Activated naive CD8-positive, alpha-beta T cell treated with anti-CD3 and anti-CD28 coated beads, Interleukin-2, amount 50 U/mL, for 24 hours (primary cell): ENCODE data around the gene FUBP3.
A peak's percentile ranks its signal among the peaks of the same experiment; 100 is the strongest.

Source experiments
- ATAC-seq: fragments of 150-1000 bp; cut with Tn5 transposase; one replicate; pipeline ENCODE4 v1.10.0; 2021
- DNase-seq: peaks from one replicate; pipeline ENCODE4 v3.0.0; 2021
- H3K27ac Mint-ChIP-seq: one replicate; pipeline ENCODE4 v1.8.0; 2021; ENCODE audit warnings: mild to moderate bottlenecking, mixed read lengths
- H3K27me3 Mint-ChIP-seq: one replicate; pipeline ENCODE4 v1.8.0; 2021; ENCODE audit warnings: mixed read lengths
- H3K36me3 Mint-ChIP-seq: one replicate; pipeline ENCODE4 v1.8.0; 2021; ENCODE audit warnings: low read depth, mixed read lengths
- H3K4me1 Mint-ChIP-seq: one replicate; pipeline ENCODE4 v1.8.0; 2021; ENCODE audit warnings: mixed read lengths
- H3K4me3 Mint-ChIP-seq: one replicate; pipeline ENCODE4 v1.8.0; 2021; ENCODE audit warnings: mild to moderate bottlenecking, moderate library complexity, mixed read lengths
- H3K9me3 Mint-ChIP-seq: one replicate; pipeline ENCODE4 v1.8.0; 2021; ENCODE audit warnings: mixed read lengths

Gene FUBP3

DNA sequence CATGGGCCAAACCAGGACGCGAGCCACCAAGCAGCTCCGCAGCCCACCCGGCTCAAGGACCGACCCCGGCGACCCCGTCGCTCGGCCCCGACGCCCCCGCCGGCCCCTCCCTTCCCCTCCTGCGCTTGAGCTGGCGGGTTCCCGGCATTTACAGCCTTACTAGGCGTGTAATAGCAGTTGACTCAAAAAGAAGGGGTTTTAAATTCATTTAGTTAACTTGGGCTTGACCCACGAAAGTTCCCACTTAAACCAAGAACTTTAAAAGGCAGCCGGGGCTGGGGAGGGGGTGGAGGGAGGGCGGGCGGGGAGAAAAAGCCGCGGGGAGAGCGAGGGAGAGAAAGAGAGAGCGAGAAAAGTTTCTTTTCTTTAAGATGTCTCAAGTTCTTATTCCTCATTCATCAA, 85.7 kb downstream of the FUBP3 start:
- Mint-ChIP-seq H3K27me3 (peaks cover 65% of the 10 kb centered on the region), H3K9me3 (no peaks in the 10 kb centered on the region), H3K4me3 (no peak overlapping the region), H3K27ac (no peak overlapping the region), H3K4me1 (peaks cover 16% of the 10 kb centered on the region), H3K36me3 (peaks cover 2% of the 10 kb centered on the region)
- ATAC-seq (no peak), DNase-seq (no peak)

DNA sequence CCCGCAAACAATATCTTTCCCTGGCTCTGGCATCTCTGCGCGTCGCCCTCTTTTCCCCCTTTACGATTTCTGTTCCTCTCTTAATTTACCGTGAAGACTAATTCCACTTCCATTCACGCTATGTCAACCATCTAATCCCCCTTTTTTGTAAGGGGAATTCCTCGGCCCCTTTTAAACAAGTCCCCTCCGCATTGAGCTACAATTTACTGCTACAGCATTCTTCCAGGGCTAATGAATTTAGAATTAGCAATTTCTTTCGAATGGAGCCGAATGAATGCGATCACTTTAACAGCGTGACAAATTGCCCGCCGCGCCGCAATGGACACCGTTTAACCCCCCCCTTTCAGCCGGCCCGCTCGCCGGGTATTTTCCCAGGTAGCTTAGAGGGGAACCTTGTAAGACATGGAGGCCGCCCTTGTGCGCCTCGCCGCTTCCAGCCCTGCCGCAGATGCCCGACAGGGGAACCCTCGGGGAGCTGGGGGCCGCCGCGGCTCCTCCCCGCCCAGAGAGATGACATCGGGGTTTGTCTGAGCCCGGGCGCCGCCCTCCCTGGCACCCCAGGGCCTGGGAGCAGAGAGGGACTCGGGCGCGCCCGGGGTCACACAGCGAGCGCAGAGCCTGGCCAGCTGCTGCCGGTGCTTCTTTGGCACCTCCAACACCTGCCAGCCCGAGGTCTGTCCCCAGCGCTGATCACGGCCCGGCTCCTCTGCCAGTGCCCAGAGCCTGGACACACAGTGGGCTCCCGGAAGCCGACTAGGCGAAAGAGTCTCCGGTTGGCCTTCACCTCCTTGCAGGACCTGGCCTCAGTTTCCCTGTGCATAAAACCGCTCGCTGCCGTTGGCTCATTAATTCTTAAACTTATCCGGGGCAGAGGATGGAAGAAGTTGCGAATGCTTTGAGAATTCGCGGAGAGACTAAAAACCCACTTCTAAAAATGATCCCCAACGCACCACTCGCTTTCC, 86.3 kb downstream of the FUBP3 start:
- no peak overlapping the region for H3K27ac Mint-ChIP-seq
- H3K4me3 Mint-ChIP-seq, result peak overlapping the region; percentile 40
- ATAC-seq (no peak), DNase-seq (no peak)
- peaks cover 67% of the 10 kb centered on the region for H3K27me3 Mint-ChIP-seq
- peaks cover 16% of the 10 kb centered on the region for H3K4me1 Mint-ChIP-seq
- H3K36me3 Mint-ChIP-seq, result peaks cover 2% of the 10 kb centered on the region
- H3K9me3 Mint-ChIP-seq, result no peaks in the 10 kb centered on the region

DNA sequence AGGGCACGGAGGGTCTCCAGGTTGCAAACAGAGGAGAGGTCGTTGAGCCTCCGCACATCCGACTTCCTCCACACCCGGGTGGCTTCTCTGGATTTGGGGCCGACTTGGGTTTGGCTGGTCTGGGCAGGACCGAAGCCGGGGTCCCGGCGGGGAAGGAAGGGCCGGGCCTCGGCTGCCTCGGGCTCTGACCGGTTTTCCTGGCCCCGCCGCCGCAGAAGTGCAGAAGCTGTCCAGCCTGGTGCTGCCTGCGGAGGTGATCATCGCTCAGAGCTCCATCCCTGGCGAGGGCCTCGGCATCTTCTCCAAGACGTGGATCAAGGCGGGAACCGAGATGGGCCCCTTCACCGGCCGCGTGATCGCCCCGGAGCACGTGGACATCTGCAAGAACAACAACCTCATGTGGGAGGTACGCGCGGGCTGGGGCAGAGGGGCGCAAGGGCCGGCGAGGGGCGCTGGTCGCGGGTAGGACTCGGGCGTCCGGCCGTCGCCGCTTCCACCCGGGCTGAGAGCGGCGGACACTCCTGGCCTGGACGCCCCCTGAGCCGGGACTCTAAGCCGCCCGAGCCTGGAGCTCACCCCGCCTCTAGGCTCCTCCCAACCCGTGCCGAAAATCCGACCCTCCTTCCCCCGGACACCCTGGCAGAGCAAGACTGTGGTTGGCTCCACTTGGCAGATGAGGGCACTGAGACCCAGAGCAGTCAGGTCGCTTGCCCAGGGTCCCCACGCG, 87.2 kb downstream of the FUBP3 start:
- no peaks in the 10 kb centered on the region for H3K9me3 Mint-ChIP-seq
- no peak overlapping the region for H3K27ac Mint-ChIP-seq
- H3K27me3 Mint-ChIP-seq, result peaks cover 64% of the 10 kb centered on the region
- H3K4me1 Mint-ChIP-seq, result peaks cover 16% of the 10 kb centered on the region
- H3K36me3 Mint-ChIP-seq, result peaks cover 2% of the 10 kb centered on the region
- H3K4me3 Mint-ChIP-seq, result no peak overlapping the region
- ATAC-seq (no peak), DNase-seq (no peak)

DNA sequence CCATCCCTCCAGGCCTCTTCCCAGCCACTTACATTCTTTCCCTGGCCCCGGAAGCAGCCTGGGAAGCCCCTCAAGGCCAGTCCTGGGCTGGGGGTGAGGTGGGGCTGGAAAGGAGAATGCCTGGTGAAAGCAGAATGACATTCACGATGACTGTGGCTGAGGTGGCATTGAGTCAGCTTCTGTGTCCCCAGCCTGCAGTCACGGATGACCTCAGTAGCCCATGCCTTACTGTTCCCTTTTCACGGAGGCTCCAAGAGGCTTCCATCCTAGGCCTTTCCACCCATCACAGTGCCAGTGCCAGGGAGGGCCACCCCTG, 87.7 kb downstream of the FUBP3 start:
- peaks cover 16% of the 10 kb centered on the region for H3K4me1 Mint-ChIP-seq
- no peak overlapping the region for H3K27ac Mint-ChIP-seq
- DNase-seq, result no peak
- no peaks in the 10 kb centered on the region for H3K9me3 Mint-ChIP-seq
- ATAC-seq, result no peak
- H3K36me3 Mint-ChIP-seq, result peaks cover 2% of the 10 kb centered on the region
- H3K4me3 Mint-ChIP-seq, result no peak overlapping the region
- H3K27me3 Mint-ChIP-seq, result peaks cover 59% of the 10 kb centered on the region

DNA sequence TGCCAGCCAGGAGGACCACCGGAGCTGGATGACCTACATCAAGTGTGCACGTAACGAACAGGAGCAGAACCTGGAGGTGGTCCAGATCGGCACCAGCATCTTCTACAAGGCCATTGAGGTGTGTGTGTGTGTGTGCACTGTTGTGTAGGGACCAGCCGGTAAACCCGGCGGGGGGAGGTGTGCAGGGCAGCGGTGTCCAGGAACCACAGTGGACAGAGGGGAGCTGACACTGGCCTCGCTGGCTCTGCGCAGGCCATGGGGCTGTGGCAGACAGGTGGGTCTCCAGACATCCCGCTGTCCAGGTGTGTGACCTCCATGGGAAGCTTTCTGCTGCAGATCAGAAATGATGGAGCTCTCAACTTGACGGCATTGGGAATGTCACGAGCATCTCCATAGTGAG, 88.8 kb downstream of the FUBP3 start:
- Mint-ChIP-seq H3K9me3 (no peaks in the 10 kb centered on the region), H3K4me1 (peaks cover 9% of the 10 kb centered on the region), H3K4me3 (no peak overlapping the region), H3K36me3 (peaks cover 2% of the 10 kb centered on the region), H3K27me3 (peaks cover 48% of the 10 kb centered on the region), H3K27ac (no peak overlapping the region)
- DNase-seq, result no peak
- ATAC-seq, result no peak

DNA sequence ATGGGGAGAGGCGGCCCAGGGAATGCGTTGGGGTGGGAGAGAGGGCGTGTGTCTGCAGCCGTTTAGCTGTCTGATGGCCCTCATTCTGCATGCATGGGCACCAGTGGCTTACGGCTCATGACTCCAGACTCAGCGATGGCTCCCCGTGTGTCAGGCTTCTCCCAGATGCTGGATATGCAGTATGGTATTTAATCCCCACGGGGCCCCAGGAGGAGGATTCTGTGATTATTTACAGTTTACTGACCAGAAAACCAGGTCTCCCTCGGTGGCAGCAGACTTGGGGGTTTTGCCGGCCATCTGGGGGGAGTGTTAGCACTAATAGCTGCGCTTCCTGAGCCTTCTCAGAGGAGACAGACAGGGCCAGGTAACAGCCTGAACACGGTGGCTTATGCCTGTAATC, 89.3 kb downstream of the FUBP3 start:
- Mint-ChIP-seq H3K4me3 (no peak overlapping the region), H3K4me1 (peaks cover 9% of the 10 kb centered on the region), H3K27ac (no peak overlapping the region), H3K9me3 (no peaks in the 10 kb centered on the region), H3K36me3 (peaks cover 2% of the 10 kb centered on the region), H3K27me3 (peaks cover 44% of the 10 kb centered on the region)
- DNase-seq (no peak), ATAC-seq (no peak)

DNA sequence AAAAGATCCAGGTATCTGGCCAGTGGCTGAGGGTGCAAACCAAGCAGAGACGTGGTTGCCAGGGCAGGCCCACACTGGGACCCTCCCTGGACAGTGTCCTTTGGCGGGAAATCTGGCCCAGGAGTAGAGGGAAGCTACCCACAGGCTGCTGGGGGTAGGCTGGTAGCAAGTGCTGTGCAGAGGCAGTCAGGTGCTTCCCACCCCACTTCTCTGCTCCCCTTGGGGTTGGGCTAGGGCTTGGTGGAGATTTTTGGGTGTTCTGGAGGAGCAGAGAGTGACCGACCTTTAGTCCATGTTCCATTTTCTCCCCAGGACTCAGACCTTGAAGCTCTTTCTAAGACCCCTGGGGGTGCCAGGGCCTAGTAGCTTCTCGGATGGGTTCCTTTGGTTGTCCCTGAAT, 90.6 kb downstream of the FUBP3 start:
- no peak for DNase-seq
- H3K27ac Mint-ChIP-seq, result no peak overlapping the region
- no peaks in the 10 kb centered on the region for H3K9me3 Mint-ChIP-seq
- H3K4me1 Mint-ChIP-seq, result peaks cover 8% of the 10 kb centered on the region
- H3K4me3 Mint-ChIP-seq, result no peak overlapping the region
- no peak for ATAC-seq
- peaks cover 2% of the 10 kb centered on the region for H3K36me3 Mint-ChIP-seq
- peaks cover 36% of the 10 kb centered on the region for H3K27me3 Mint-ChIP-seq

DNA sequence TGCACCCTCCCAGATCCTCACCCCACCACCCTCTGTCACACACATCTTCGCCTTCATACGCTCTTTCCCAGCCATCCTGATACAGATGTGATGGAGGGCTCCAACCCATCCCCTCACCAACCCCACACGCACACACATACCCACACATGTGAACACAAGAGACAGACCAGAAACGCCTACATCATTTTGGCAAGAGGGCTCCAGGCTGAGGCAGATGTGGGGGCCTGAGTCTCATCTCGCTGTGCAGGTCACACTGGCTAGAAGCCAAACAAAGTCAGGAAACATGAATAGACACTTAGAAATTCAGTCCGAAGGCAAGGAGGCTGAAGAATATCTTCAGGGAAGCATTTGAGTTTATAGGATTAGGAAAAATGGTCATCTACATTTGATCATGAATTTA, 91.3 kb downstream of the FUBP3 start:
- Mint-ChIP-seq H3K27ac (no peak overlapping the region), H3K36me3 (no peaks in the 10 kb centered on the region), H3K27me3 (peaks cover 31% of the 10 kb centered on the region), H3K4me3 (no peak overlapping the region), H3K4me1 (peaks cover 3% of the 10 kb centered on the region), H3K9me3 (no peaks in the 10 kb centered on the region)
- no peak for DNase-seq
- no peak for ATAC-seq

DNA sequence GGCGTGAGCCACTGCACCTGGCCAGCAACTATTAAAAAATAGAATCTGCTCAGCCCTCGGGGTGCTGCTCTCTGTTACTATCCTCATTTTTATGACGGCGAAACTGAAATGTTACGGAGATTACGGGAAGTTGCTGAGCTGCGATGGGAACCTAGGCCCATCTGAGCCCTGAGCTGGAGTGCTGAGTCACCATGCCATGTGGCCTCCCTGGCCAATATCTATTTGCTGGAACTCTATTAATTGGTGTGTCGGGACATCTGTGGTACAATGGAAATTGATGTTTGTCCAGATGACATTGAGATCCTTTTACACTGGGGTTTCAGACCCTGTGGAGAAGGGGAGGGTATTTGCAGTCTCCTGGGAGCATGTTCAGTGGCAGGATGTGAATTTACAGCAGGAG, 93.1 kb downstream of the FUBP3 start:
- H3K27ac Mint-ChIP-seq, result no peak overlapping the region
- ATAC-seq (no peak), DNase-seq (no peak)
- no peaks in the 10 kb centered on the region for H3K36me3 Mint-ChIP-seq
- H3K27me3 Mint-ChIP-seq, result peaks cover 19% of the 10 kb centered on the region
- H3K9me3 Mint-ChIP-seq, result no peaks in the 10 kb centered on the region
- no peak overlapping the region for H3K4me3 Mint-ChIP-seq
- H3K4me1 Mint-ChIP-seq, result no peaks in the 10 kb centered on the region

DNA sequence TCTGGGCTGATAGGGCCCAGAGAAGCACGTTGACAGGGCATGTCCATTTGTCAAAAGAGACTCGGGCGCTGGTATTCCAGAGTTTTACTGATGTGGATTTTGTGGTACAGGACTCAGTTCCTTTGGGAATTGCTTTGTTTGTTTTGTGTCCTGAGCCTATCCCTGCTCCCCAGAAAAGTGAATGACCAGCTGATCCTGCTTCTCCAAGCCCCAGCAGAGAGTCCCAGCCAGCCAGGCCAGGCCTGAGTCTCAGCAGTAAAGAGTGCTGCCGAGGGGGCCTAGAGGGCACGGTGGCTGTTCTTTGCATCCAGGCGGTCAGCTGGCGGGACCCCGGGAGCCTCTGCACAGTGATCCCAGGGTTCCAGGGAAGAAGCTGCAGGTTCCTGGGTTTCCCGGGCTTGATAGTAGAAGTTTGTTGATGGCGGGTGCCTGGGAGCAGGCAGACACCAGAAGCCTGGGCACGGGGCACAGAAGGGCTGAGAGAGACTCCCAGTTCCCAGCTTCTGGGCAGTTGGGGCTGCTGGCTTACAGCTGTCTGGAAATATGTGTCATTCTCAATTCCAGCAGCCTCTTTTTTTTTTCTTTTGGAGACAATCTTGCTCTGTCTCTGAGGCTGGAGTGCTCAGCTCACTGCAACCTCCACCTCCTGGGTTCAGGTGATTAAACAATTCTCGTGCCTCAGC, 93.7 kb downstream of the FUBP3 start:
- DNase-seq (no peak), ATAC-seq (no peak)
- H3K27me3 Mint-ChIP-seq, result peaks cover 16% of the 10 kb centered on the region
- no peak overlapping the region for H3K4me3 Mint-ChIP-seq
- H3K4me1 Mint-ChIP-seq, result no peaks in the 10 kb centered on the region
- H3K27ac Mint-ChIP-seq, result no peak overlapping the region
- no peaks in the 10 kb centered on the region for H3K36me3 Mint-ChIP-seq
- H3K9me3 Mint-ChIP-seq, result no peaks in the 10 kb centered on the region

DNA sequence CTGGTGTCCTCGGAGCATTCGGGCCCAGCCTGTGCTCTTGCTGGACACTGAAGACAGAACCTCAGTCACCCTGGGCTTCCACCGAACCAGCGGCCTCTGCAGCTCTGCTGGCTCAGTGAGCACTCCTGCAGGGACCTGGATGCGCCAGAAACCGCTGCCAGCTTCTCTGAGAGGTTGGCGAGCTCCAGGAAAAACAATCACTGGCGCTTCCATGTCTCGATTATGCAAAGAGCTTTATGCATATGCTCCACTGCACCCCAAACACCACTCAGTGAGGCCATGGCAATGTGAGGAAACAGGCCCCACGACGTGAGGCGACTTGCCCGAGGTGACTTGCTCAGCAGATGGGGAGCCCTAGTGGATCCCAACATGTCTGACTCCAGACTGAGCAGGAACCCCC, 96.0 kb downstream of the FUBP3 start:
- Mint-ChIP-seq H3K27me3 (peaks cover 24% of the 10 kb centered on the region), H3K4me1 (no peaks in the 10 kb centered on the region), H3K36me3 (no peaks in the 10 kb centered on the region), H3K27ac (no peak overlapping the region), H3K9me3 (no peaks in the 10 kb centered on the region), H3K4me3 (no peak overlapping the region)
- ATAC-seq (no peak), DNase-seq (no peak)

DNA sequence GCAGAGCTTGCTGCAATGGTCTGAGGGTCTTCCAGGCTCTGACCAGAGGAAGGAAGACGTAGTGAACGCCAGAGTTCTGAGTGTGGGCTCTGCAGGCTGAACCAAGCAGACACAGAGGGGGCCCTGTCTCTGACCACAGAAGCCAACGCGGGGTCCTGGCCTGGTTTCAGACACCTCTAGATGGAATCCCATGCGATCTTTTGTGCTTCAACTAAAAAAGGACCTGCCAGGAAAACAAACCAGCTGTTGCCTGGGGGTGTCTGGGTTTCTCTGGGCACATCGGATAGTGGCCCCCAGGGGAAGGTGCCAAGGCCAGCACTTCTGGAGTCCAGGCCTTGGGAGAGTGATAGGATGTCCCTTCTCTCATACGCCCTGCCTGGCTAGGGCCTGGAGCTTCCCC, 97.9 kb downstream of the FUBP3 start:
- Mint-ChIP-seq H3K27ac (no peak overlapping the region), H3K9me3 (no peaks in the 10 kb centered on the region), H3K27me3 (peaks cover 24% of the 10 kb centered on the region), H3K4me3 (no peak overlapping the region), H3K4me1 (peaks cover 3% of the 10 kb centered on the region), H3K36me3 (no peaks in the 10 kb centered on the region)
- ATAC-seq (no peak), DNase-seq (no peak)

DNA sequence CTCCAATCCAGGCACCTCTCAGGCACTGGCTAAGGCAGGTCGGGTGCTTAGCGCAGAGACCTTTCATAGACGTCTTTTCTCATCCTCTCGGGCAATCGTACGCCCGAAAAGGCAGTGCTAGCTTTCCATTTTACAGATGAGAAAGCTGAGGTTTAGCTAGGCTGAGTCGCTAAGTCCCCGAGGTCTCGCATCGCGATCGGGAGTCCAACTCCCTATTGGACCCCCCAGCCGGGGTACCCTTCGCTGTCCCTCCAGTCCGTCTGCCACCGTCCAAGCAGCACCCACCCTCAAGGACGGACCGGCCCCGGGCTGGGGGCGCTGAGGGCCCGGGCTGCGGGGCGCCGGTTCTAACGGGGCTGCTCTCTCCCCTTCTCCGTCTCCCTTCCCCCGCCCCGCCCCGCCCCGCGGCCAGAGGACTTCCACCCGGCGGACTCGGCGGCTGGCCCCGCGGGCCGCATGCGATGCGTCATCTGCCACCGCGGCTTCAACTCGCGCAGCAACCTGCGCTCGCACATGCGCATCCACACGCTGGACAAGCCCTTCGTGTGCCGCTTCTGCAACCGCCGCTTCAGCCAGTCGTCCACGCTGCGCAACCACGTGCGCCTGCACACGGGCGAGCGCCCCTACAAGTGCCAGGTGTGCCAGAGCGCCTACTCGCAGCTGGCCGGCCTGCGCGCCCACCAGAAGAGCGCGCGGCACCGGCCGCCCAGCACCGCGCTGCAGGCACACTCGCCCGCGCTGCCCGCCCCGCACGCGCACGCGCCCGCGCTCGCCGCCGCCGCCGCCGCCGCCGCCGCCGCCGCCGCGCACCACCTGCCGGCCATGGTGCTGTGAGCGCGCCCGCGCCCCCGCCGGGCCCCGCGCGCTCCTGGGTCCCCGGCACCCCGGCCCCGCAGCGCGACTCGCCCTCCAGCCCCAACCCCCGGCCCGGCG, 101.7 kb downstream of the FUBP3 start:
- peaks cover 27% of the 10 kb centered on the region for H3K27me3 Mint-ChIP-seq
- H3K4me3 Mint-ChIP-seq, result peak overlapping the region; percentile 17
- peak; percentile 59 for ATAC-seq
- peaks cover 6% of the 10 kb centered on the region for H3K4me1 Mint-ChIP-seq
- DNase-seq, result peak; percentile 72
- no peaks in the 10 kb centered on the region for H3K9me3 Mint-ChIP-seq
- no peak overlapping the region for H3K27ac Mint-ChIP-seq
- no peaks in the 10 kb centered on the region for H3K36me3 Mint-ChIP-seq
